SK-N-MC (cell line): ENCODE results near the gene BRD1.

Source experiments
- DNase-seq: peaks from one replicate; pipeline ENCODE4 v3.0.0-alpha.2; 2011; ENCODE audit warnings: low read depth, low spot score
- H3K27ac ChIP-seq: fragments of 200-600 bp; sonication (generic); 2 replicates; pipeline ENCODE4 v1.5.1; 2016; ENCODE audit warnings: mixed run types
- H3K36me3 ChIP-seq: fragments of 200-600 bp; sonication (generic); 2 replicates; pipeline ENCODE4 v1.6.1; 2017; ENCODE audit warnings: antibody characterized with exemption, low read length, mixed read lengths; ENCODE audit not compliant: insufficient read depth
- H3K4me3 ChIP-seq: fragments of 200-600 bp; sonication (generic); 2 replicates; pipeline ENCODE4 v1.5.1; 2016
- H3K9ac ChIP-seq: fragments of 200-600 bp; sonication (generic); 2 replicates; pipeline ENCODE4 v1.8.0; 2017; ENCODE audit warnings: mixed run types, mixed read lengths; ENCODE audit not compliant: insufficient read length
- H3K9me3 ChIP-seq: fragments of 200-600 bp; sonication (generic); 2 replicates; pipeline ENCODE4 v1.6.1; 2017; ENCODE audit warnings: low read depth, mild to moderate bottlenecking, antibody characterized with exemption, low read length, moderate library complexity, mixed read lengths
- EZH2 ChIP-seq: fragments of 200-600 bp; sonication (generic); IDR thresholded peaks from one replicate; pipeline ENCODE4 v1.6.1; 2017; ENCODE audit warnings: antibody characterized with exemption
- FOXP2 ChIP-seq: optimal IDR thresholded peaks from 2 replicates; pipeline ENCODE3; 2011; ENCODE audit warnings: mild to moderate bottlenecking, moderate library complexity; ENCODE audit not compliant: insufficient read depth; ENCODE audit errors: extremely low read length, control extremely low read depth
- POLR2AphosphoS5 ChIP-seq: IDR thresholded peaks from 2 replicates; pipeline ENCODE4 v1.6.1; 2012; ENCODE audit warnings: mild to moderate bottlenecking, low read depth, low read length, borderline replicate concordance

Gene BRD1

DNA sequence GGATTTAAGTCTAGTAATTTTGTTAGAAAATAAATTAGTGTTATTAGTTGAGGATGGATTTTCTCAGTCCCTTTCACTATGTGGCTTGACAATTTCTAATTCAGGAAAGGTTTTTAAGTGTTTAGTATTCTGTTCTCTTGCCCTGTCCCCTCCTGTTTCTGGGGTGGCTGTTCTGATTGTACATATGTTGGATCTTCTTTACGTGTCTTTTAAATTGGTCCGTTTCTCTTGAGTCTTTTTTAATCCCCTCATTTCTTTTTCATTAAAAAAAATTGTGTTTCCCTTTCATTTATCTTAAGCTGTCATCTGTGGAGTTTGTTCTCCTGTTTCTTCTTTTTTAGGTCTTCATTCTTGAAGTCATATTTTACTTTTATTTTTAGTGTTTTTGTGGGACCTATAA, 38.5 kb upstream of the BRD1 start:
- Histone ChIP-seq H3K9ac (no peak overlapping the region), H3K27ac (no peak overlapping the region), H3K9me3 (peaks cover 23% of the 10 kb centered on the region), H3K4me3 (no peak overlapping the region), H3K36me3 (peaks cover 43% of the 10 kb centered on the region)
- TF ChIP-seq FOXP2 (no peak), POLR2AphosphoS5 (no peak), EZH2 (no peak)
- DNase-seq, result no peak

DNA sequence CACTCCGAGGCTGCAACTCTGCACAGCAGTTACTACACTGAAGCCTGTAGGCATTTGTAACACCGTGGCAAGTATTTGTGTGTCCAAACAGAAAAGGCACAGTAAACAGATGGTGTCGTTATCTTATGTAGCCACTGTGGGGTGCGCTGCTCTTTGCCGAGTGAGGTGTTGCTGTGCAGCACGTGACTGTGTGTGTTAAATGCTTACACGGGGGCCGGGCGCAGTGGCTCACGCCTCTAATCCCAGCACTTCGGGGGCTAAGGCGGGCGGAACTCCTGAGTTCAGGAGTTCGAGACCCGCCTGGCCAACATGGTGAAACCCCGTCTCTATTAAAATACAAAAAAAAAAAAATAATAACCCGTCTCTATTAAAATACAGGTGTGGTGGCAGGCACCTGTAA, 37.5 kb upstream of the BRD1 start:
- Histone ChIP-seq H3K4me3 (no peak overlapping the region), H3K9me3 (peaks cover 23% of the 10 kb centered on the region), H3K27ac (no peak overlapping the region), H3K9ac (no peak overlapping the region), H3K36me3 (peaks cover 41% of the 10 kb centered on the region)
- no peak for TF ChIP-seq FOXP2
- TF ChIP-seq EZH2, result no peak
- TF ChIP-seq POLR2AphosphoS5, result no peak
- no peak for DNase-seq

DNA sequence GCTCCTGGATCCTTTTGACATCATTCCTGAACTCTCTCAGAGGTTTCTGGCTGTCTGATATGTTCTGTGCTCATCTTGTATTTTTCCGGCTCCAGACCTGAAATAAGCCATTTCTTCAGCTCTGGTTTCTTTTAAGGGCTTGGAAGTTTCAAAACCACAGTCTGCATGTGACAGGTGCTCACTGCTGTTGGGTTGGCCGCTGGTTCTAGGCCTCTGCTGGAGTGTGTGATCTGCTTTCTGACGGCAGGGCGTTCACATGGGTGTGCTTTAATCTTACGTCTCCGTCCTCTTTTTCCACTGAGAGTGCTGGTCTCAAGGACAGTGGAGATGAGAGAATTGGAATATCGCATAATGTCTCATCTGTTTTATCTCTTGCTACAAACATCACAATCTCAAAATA, 36.3 kb upstream of the BRD1 start:
- DNase-seq, result no peak
- H3K4me3 ChIP-seq, result no peak overlapping the region
- TF ChIP-seq EZH2 (no peak), FOXP2 (no peak), POLR2AphosphoS5 (no peak)
- H3K9ac ChIP-seq, result no peak overlapping the region
- H3K36me3 ChIP-seq, result peaks cover 29% of the 10 kb centered on the region
- H3K9me3 ChIP-seq, result peaks cover 15% of the 10 kb centered on the region
- H3K27ac ChIP-seq, result no peak overlapping the region

DNA sequence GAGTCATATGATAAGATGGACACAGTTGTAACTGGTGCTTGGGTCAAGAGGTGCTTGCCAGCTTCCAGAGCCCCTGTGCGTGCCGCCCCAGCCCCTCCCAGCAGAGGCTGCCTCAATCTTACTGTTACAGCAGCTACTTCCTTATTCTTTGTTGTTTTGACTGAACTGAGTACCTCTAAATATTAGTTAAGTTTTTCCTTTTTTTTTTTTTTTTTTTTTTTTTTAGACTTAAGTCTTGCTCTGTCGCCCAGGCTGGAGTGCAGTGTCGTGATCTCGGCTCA, 34.8 kb upstream of the BRD1 start:
- peaks cover 8% of the 10 kb centered on the region for H3K9me3 ChIP-seq
- H3K4me3 ChIP-seq, result no peak overlapping the region
- peaks cover 25% of the 10 kb centered on the region for H3K36me3 ChIP-seq
- no peak overlapping the region for H3K9ac ChIP-seq
- H3K27ac ChIP-seq, result no peak overlapping the region
- DNase-seq, result no peak
- TF ChIP-seq FOXP2, result no peak
- no peak for TF ChIP-seq EZH2
- no peak for TF ChIP-seq POLR2AphosphoS5

DNA sequence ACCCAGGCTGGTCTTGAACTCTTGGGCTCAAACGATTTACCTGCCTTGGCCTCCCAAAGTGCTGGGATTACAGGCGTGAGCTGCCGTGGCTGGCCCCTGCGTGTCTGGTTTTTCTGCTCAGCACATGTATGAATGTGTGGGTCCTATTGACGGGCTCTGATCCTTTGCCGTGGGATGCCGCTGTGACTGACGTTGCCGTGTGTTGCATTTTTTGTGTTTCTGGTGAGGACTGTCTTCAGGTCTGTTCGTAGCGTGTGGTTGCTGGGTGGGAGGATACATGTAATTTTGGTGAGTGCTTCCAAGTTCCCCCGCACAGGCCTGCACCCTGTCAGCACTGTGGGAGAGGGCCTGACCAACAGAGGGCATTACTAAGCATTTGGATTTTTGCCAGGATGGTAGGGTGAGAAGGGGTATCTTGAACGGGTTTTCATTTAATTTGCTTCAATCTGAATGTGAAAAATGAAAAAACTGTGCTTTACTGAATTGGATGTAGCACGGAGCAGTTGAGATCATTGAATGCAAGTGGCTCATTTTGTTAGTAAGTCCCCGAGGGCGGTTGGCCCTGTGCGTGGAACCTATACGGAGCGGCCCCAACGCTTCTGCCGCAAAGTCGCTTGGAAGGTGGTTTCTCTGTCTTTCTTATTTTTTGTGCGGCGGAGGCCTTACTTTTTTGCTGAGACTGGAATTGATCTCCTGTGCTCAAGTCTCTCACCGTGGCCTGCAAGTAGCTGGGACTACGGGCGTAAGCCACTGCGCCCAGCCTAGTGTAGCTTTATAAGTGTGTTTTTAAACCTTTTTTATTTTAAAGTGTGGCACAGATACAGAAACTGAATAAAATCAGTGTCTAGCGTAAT, 34.2 kb upstream of the BRD1 start:
- Histone ChIP-seq H3K27ac (no peak overlapping the region), H3K9me3 (peaks cover 3% of the 10 kb centered on the region; the same call in 1 of the 2 replicates), H3K4me3 (no peak overlapping the region), H3K36me3 (peaks cover 25% of the 10 kb centered on the region), H3K9ac (no peak overlapping the region)
- DNase-seq, result no peak
- no peak for TF ChIP-seq POLR2AphosphoS5
- no peak for TF ChIP-seq EZH2
- no peak for TF ChIP-seq FOXP2

DNA sequence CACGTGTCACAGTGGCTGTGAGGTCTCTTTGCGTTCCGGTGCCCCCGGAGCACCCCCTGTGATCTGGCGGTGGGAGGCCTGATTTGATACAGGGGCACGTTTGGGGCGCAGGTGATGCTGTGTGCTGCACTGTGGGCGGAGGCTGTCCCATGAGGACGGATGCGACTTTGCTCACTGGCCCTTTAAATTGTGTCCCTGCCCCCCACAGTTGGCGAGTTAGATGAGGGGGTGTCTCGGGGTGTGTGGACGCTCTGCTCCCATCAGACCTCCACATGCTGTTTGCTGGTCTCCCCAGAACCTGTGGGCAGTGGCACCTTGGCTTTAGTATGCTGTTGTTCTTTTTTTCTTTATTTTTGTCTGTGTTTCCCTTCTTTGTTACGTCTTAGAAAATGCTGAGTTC, 31.2 kb upstream of the BRD1 start:
- Histone ChIP-seq H3K9ac (no peak overlapping the region), H3K36me3 (peaks cover 16% of the 10 kb centered on the region; the same call in 1 of the 2 replicates), H3K9me3 (no peaks in the 10 kb centered on the region), H3K4me3 (no peak overlapping the region), H3K27ac (no peak overlapping the region)
- DNase-seq, result no peak
- TF ChIP-seq POLR2AphosphoS5 (no peak), EZH2 (no peak), FOXP2 (no peak)

DNA sequence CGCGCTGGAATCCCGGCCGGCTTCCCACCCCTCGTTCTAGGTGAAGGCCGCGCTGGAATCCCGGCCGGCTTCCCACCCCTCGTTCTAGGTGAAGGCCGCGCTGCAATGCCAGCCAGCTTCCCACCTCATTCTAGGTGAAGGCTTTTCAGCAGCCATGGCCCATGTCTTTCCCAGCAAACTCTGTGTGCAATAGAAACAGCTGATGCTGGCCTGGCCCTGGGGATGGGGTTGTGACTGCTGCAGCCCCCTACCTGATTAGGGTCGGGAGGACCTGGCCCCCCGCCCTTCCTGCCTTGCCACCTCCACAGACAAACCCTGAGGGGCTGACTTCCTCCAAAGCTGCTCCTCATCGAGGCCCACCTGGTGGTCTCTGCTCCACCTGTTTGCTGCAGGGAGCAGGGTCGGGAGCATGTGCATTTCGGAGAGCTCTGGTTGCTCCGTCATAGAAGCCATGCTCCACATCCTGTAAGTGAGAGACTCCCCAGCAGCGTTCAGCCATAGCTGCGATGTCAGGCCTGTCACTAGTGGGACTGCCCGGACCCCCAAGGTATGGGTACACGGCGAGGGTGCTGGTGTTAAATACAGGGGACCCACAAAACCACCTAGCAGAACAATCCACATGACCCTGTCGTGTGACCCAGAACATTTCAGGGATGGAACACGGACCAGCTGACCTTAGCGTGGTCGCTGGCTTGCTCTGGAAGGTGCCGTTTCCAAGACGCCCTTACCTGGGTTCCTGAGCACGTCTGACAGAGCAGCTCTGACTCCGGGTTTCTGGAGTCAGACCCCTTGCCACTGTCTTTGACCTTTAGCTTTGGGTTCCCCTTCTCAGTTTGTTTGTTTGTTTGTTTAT, 29.3 kb upstream of the BRD1 start:
- Histone ChIP-seq H3K9me3 (no peaks in the 10 kb centered on the region), H3K9ac (no peak overlapping the region), H3K4me3 (no peak overlapping the region), H3K27ac (no peak overlapping the region), H3K36me3 (peaks cover 14% of the 10 kb centered on the region; the same call in 1 of the 2 replicates)
- DNase-seq, result no peak
- TF ChIP-seq EZH2 (no peak), FOXP2 (no peak), POLR2AphosphoS5 (no peak)

DNA sequence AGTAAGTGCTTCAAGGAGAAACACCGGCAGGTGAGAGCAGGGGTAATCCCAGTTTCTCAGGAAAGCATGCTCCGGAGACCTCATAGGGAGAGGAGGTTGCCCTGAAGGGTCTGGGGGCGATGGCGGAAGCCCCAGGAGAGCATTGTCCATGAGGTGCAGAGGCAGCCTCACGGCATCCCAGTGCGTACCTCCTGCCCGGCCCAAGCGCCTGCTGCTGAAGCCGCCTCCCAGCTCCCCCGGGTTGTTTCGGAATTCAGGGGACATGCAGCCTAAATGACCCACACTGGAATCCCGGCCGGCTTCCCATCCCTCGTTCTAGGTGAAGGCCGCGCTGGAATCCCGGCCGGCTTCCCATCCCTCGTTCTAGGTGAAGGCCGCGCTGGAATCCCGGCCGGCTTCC, 28.7 kb upstream of the BRD1 start:
- Histone ChIP-seq H3K36me3 (peaks cover 14% of the 10 kb centered on the region; the same call in 1 of the 2 replicates), H3K27ac (no peak overlapping the region), H3K9ac (no peak overlapping the region), H3K9me3 (no peaks in the 10 kb centered on the region), H3K4me3 (no peak overlapping the region)
- TF ChIP-seq EZH2 (no peak), FOXP2 (no peak), POLR2AphosphoS5 (no peak)
- DNase-seq, result no peak
